NCI-H82 treated with DMSO at 0.1 percent for 48 hours (cell line): ENCODE measurements around the gene MAP4K4.

Experiments used
- DNase-seq: peaks from one replicate; lab custom pipeline; 2025; ENCODE audit not compliant: unreplicated experiment; lab: John Stamatoyannopoulos, UW

MAP4K4 gene

DNA sequence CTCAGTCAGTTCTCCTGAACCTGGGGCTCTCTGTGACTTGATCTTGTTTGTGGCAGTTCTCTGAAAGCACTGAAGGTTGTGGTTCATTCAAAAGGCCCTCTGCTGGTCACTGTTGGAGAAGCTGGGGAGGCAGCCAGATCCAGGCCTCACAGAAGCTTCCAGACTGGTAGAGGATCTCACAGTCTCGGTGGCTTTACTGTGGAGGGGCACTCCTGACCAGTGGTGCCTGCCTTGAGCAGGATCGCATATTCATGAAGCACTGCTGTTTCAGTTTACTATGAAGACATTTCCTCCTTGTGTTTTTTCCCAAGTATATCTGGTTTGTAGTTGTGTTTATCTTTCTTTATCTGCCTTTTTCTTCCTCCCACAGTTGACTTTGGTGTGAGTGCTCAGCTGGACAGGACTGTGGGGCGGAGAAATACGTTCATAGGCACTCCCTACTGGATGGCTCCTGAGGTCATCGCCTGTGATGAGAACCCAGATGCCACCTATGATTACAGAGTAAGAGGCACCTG, 133.9 kb downstream of the MAP4K4 start:
- DNase-seq = peak; percentile 12

DNA sequence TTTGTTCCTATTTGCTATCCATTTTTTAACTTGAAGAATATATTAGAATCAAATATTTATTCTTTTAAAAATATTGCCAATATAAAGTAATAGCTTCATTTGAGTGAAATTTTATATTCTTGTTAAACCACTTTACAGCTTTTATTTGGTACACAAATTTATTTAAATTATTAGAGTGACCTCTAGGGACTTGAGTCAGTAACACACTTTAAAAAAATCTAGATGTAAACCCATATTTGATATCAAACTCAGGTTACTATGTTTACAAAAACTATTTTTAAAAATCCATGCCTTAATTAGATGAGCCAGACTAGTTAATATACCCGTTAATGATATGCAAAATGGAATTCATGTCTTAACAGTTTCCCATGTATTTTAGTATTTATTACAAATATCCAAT, 134.6 kb downstream of the MAP4K4 start:
- no peak for DNase-seq

DNA sequence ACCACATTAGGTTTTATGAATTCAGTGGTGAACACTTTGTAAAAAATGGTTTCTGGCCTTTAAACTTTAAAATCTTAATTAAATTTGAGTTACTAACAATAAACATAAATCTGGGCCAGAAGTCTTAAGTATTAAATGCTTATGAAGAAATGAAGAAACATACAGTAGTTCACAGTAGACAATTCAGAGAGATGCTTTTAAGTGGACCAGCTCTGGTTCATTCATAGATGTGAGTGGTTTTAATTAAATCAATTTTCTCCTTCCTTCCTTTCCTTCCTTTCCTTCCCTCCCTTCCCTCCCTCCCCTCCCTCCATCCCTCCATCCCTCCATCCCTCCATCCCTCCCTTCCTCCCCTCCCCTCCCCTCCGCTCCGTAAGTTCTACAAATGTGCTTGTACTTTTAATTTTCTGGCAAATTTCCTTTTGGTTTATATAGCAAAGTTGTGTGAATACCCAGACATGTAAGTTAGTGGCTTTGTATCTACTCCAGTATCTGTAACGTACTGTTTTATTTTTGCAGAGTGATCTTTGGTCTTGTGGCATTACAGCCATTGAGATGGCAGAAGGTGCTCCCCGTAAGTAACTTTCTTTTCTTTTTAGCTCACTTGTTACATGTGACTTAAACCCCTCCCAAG, 136.5 kb downstream of the MAP4K4 start:
- no peak for DNase-seq

DNA sequence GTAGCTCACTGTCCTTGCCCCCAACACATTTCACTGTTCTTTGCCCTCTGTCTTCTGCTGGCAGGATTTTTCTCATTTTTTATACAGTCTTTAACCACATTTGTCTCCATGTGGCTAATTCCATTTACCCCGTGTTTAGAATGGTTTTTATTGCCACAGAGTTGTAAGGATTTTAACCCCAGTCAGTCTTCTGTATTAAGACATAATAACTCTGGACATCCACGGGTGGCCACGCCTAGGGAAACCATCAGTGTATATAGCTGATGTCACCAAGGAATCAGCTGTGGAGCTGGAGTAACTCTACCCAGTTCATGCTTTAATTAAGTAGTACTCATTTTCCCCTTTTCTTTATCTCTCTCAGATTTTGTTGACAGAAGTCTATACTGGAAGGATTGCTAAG, 139.8 kb downstream of the MAP4K4 start:
- no peak for DNase-seq

DNA sequence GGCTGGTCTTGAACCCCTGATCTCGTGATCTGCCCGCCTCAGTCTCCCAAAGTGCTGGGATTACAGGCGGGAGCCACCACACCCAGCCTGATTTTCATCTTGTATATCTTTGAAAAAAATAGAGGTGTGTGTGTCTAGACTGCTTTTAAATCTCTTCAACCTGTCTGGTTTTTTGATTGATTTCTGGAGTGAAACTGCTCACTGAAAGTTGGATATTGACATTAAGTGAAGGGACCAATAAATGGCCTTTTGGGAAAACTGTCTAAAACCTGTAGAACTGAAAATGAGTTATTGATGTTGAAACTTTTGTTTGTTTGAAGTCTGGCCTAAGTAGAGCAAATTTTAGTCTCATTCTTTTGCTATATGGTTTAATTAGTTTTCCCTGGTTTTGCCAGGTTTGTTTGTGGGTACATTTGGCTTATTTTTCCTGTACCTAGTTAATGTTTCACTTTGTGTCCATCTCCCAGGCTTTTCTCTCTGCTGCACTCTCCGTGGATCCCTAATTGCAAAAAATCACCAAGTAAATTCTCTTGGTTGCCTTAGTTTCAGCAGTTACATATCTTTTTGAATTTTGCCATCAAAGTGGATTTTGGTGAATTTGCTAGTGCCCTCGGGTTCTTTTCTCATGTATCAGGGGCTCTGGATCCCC, 144.3 kb downstream of the MAP4K4 start:
- no peak for DNase-seq

DNA sequence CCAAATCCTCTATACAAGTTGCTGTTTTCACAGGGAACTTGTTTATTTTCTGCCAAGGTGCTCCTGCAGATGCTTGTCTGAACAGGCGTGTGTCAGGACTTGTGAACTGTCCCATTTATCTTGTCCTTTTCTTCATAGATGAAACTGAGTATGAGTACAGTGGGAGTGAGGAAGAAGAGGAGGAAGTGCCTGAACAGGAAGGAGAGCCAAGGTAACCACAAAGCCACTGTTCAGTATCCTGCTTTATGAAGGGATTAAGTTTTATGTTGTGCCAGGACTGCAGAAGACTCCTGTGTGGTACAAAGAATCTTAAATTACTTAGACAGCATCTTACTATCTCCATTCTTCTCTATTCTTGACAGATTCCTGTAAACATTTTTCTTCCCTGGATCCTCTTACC, 145.0 kb downstream of the MAP4K4 start:
- no peak for DNase-seq

DNA sequence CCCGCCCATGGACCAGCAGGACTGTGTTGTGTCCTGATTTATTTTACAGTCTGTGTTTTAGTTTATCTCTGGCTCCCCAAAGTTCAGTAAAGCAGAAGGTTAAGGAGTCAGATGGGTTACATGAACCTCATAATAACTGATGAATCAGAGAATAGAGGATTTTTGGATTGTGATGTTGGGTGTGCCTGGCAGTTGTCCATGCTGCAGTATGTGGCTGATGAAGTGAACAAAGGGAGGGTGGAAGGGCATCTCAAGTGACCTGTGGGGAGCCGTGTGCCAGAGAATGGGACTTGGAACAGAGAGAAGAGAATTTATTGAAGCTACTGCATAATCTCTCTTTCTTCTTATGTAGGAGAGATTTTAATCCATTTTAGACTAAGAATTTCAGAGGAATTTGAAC, 145.5 kb downstream of the MAP4K4 start:
- no peak for DNase-seq

DNA sequence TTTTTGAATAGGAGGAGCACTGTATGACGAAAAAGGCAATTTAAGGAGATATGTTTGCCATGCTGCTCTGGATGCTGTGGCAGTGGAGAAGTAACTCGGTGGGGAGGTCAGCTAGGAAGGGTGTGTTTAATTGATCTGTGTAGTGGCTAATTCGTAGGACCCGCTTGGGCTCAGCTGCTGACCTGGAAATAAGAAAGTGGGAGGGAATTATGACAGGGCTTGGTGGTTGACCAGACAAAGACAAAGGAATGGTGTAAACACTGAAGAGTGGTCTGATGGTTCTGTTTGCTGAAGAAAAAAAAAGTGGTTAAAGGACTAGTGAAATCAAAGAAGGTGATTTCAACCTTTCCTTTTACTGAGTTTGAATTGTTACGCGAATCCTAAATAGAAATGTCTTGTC, 146.0 kb downstream of the MAP4K4 start:
- DNase-seq = no peak

DNA sequence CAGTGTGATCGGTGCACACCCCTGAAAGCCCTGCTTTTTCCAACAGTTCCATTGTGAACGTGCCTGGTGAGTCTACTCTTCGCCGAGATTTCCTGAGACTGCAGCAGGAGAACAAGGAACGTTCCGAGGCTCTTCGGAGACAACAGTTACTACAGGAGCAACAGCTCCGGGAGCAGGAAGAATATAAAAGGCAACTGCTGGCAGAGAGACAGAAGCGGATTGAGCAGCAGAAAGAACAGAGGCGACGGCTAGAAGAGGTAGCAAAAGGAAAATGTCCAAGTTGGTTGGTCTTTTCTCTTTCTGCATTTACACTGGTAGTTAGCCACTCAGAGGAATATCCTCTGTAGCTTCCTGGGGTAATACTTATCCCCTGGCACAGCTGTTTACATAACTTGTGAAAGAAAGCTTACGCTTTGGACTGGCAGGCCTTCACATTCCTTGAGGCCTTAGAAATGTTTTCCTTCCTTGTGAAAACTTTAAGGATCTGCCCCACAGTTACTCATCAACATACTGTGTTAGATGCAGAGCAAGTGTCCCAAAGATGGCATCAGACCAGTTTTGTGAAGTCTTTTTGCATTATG, 146.6 kb downstream of the MAP4K4 start:
- DNase-seq = no peak

DNA sequence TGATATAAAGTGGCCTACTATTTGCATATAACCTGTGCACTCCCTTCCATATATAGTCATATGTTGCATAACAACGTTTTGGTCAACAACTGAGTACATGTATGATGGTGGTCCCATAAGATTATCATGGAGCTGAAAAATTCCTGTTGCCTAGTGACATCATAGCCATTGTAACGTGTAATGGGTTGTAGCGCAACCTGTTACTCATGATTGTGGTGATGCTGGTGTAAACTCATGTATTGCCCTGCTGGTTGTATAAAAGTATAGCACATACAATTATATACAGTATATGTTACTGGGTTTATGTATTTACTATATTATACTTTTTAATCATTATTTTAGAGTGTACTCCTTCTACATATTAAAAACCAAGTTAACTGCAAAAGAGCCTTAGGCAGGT, 149.5 kb downstream of the MAP4K4 start:
- no peak for DNase-seq

DNA sequence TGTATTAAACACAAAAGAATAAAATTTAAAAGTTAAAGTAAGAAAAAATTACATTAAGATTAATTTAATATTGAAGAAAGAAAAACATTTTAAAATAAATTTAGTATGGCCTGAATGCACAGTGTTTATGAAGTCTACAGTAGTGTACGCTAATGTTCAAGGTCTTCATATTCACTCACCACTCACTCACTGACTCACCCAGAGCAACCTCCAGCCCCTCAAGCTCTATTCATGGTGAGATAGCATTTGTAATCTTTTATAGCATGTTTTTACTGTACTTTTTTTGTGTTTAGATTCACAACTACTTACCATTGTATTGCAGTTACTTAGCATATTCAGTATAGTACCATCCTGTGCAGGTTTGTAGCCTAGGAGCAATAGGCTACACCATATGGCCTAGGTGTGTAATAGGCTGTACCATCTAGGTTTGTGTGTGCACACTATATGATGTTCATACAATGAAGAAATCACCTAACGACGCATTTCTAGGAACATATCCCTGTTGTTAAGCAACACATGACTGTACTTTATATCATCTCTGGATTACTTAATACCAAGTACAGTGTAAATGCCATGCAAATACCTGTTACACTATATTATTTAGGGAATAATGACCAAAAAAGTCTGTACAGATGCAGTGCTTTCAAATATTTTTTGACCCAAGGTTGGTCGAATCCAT, 150.3 kb downstream of the MAP4K4 start:
- no peak for DNase-seq

DNA sequence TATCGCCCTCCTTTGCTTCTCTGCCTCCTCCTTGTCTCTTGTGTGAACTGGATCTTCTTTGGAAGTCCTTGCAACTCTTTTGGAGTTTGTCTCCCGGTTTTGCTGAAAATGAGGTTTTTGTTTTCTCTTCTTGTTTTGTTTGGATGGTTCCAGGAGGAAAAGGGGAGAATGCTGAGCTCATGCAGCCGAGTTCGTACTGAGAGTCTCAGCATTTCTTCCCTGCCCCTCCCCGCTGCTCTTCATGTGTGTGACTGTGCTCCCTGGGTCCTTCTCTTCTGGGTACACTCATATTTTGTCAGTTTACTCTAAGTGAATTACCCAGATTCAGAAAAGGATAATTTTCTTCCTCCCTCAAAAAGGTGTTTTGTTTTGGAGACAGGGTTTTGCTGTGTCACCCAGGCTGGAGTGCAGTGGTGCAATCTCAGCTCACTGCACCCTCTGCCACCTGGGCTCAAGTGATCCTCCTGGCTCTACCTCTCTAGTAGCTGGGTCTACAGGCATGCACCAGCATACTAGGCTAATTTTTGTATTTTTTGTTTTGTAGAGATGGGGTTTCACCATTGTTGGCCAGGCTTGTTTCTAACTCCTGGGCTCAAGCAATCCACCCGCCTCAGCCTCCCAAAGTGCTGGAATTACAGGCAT, 151.4 kb downstream of the MAP4K4 start:
- no peak for DNase-seq

DNA sequence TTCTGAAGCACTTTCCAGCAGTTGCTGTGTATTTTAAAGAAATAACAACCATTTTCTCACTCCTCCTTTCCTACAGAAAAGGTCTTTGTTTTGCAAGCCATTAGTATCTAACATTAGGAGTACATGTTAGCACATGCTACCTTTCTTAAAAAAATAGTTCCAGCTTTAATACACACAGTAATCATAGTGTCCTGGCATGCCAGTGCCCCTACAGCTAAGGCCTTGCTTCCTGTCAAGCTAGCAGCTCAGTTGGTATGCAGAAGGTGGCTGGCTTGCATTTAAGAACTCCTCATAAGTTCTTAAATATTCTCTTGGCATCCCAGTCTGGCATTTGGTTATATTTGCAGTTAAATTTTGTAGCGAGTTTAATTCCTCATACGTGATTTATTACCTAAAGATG, 152.9 kb downstream of the MAP4K4 start:
- no peak for DNase-seq

DNA sequence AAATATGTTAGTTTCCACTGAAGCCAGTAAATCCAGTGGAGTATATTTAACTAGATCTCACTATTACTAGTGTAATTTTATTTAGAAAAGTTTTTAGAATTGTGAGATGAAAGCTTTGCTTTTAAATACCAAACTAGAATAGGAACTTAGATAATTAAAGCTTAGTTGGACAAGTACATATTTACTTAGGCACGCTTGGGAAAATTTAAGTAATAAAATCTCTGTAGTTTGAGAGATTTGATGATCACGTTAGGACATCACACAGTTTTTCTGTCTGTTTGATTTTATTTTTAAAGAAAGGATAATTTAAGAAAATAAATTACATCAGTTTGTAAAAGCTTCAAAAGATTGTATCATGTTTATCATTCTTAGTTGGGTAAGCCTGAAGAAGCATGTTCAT, 153.5 kb downstream of the MAP4K4 start:
- no peak for DNase-seq

DNA sequence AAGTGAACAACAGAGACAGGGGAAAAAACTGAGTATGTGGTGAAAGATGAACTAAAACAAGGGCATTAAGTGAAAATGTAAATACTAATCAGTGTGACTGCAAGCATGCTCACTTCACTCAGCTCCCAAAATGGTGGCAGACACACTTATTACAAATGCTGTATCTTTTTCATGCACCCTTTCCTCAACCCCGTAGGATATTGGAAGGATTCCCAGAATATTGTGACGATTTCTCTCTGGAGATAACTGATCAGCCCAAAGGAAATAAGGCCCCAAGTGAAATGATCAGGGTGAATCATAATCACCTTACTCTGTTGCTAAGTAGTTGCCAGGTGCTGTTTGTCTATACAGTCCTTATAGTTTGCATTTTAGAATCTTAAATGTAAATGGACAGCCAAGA, 155.3 kb downstream of the MAP4K4 start:
- no peak for DNase-seq

DNA sequence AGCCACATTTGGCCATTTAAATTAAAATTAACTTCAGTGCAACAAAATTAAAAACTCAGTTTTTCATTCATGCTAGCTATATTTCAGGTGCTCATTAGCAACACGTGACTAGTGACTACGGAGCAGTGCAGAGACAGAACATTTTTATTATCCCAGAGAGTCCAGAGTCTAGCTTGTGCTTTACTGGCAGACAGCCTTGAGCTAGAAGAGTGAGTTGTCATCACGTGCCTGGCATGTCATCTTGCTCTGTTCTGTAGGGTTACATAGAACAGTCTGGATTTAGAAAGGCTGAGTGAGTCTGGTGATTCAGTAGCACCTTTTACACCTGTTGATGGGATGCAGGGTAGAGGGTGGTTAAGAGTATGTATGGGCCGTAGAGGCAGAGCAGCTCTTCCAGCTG, 157.4 kb downstream of the MAP4K4 start:
- no peak for DNase-seq

DNA sequence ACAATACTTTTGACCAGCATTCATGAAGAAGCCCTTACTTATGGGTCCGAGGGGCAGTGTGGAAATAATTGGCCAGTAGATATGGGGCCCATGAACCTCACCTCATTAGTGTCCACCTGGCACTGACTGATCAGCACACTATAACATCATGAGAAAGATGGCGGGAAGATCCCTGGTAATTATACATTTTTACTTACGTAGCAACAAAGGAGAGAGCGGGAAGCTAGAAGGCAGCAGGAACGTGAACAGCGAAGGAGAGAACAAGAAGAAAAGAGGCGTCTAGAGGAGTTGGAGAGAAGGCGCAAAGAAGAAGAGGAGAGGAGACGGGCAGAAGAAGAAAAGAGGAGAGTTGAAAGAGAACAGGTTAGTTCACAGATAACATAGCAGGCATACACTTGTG, 158.3 kb downstream of the MAP4K4 start:
- DNase-seq = no peak

DNA sequence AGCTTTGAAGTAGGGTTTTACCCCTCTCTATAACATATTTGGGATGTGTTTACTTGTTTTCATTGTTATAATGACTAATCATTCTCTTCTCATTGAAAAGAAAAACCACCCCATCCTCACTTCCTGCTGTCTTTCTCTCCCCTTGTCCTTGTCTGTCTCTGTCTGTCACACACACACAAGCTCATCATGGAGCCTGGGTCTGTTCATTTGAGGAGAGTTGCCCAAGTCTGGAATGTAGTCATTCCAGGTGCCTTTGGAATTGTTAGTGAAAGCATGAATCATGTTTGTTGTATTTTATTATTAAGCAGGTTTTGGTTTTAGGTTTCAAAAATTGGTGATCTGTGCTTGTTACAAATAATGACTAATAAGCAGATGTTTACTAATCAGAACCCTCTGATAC, 160.7 kb downstream of the MAP4K4 start:
- DNase-seq = no peak

DNA sequence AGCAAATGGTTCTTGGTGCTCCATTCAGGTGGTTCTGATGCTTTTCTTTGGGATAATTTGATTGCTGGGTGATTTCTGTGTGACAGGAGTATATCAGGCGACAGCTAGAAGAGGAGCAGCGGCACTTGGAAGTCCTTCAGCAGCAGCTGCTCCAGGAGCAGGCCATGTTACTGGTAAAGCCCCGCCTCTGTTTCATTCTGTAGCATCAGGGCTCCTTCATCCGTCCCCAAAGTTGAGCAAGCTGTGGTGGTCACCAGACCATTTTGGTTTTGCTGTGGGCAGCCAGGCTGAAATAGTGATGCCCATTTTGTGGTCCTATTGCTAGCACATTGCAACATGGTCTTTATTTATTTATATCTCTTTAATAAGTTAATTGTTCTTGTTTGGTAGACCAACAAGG, 161.4 kb downstream of the MAP4K4 start:
- DNase-seq = no peak

DNA sequence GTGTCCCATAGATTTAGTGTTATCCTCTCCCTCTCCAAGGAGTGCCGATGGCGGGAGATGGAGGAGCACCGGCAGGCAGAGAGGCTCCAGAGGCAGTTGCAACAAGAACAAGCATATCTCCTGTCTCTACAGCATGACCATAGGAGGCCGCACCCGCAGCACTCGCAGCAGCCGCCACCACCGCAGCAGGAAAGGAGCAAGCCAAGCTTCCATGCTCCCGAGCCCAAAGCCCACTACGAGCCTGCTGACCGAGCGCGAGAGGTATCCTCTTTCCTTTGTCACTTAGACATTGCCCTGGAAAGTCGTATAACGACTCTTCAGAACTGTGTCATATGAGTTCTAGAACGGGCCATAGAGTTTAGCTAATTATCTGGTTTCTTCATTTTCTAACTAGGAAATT, 162.1 kb downstream of the MAP4K4 start:
- no peak for DNase-seq

DNA sequence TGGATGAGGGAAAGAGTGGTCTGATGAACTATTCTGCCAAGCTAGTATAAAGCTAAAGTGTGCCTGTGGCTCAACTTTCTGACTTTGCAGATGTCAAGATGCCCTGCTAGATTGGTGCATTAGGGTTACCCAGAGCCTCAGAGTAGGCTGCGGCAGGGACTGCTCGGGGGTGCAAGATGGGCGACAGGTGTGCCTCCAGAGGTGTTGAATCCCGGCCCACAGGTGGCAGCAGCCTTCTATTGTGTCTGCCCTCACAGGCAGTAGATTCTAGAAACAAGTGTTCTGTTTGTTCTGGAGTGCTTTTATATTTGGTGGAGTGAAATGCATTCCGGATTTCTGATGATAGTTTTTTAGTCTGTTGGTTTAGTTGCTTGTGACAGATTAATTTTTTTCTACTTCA, 162.7 kb downstream of the MAP4K4 start:
- no peak for DNase-seq

DNA sequence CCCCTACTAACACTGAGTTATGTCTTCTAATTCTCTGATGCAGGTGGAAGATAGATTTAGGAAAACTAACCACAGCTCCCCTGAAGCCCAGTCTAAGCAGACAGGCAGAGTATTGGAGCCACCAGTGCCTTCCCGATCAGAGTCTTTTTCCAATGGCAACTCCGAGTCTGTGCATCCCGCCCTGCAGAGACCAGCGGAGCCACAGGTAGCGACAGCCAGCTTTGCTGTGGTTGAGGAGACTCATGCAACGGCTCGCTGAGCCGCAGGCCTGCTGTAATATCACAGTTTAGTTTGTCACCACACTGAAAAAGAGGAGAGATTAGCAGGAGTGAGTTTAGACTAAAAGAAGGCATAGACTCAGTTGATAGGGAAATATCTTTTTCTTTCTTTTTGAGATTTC, 163.3 kb downstream of the MAP4K4 start:
- DNase-seq = no peak
